ENCODE results near the gene DNPH1. TPM values are rescaled to one million over a fixed set of nuclear protein-coding genes. Genes with fewer than 3 reads are reported as not detected.

DNPH1 gene
- total and polyA plus RNA-seq, 10 of the 15 experiments (the other 5 are each of a cell fraction or from before 2014, with no cell fraction given) = 7.0 to 136 (median 67.7) TPM

DNA sequence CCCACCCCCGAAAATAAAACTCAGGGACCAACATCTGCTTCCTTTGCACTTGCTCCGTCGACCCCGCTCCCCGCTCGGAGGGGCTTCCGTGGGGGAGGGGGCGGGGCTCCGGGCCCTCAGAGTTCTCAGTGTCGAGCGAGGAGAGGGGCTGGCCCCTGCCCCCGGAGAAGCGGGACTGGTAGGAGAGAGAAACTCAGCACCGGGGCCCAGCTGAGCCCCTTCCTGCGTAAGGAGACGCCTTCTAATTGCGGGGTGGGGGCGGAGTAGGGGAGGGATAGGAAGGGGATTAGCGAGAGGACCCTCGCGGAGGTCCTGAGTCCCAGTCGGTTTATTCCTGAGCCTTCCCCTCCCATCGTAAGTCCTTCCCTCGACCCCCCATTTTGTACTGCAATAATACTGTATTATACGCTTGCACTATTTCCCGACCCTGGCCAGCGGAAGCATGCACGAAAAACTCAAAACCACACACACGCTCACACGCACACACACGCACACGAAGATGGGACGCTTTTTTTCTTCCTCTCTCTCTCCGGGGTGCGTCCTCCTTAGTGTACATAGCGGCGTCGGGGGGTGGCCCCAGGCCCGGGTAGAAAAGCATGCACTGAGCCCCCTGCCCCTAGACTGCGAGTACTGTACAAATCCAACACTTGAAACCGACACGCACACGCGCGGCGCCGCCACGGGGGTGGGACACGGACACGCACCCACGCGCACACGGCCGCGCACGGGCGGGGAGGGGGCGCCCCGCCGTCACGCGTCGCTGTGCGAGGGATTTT, 46.7 kb upstream of the DNPH1 start:
- SMC1A ChIA-PET (ENCODE audit: uncharacterized antibody, unreplicated experiment) = interaction anchor here (0.7 to 1.1 kb wide), 3 partner anchors 7 to 107 kb away, joined by 3 to 5 read pairs (median 3); no protein-coding TSS in a partner anchor
- Histone ChIP-seq H2AFZ (ENCODE audit: control insufficient read depth, low read depth, low read length) (peak overlapping the region; percentile 28), H3K36me3 (ENCODE audit: control insufficient read depth in 2 of 2, insufficient read depth in 2 of 2, low read length in 1 of 2) (no peaks in the 10 kb centered on the region), H3K27ac (ENCODE audit: control insufficient read depth, insufficient read depth) (no peak overlapping the region), H4K20me1 (ENCODE audit: control insufficient read depth, insufficient read depth) (no peaks in the 10 kb centered on the region), H3K9ac (ENCODE audit: control insufficient read depth, insufficient read depth, low read length) (peak overlapping the region; percentile 17; the same call in 1 of the 2 replicates), H3K4me3 (peak overlapping the region; percentile 72), H3K4me2 (ENCODE audit: control insufficient read depth, insufficient read depth) (peak overlapping the region; percentile 83), H3K79me2 (ENCODE audit: control insufficient read depth, insufficient read depth, low read length) (no peaks in the 10 kb centered on the region), H3K4me1 (ENCODE audit: control insufficient read depth, insufficient read depth, low read length) (peaks cover 14% of the 10 kb centered on the region), H3K9me3 (replicated peaks; ENCODE audit: control insufficient read depth, insufficient read depth, low read length) (no peaks in the 10 kb centered on the region), H3K27me3 (replicated peaks in 1 of 2; ENCODE audit: control insufficient read depth in 2 of 2, insufficient read depth in 2 of 2, low read length in 1 of 2) (no peaks in the 10 kb centered on the region; a peak in 1 of 4 replicates)
- FAIRE-seq (no peak), DNase-seq (ENCODE audit: low read depth, low spot score) (no peak), ATAC-seq (peak; percentile 48)
- RAD21 ChIA-PET (ENCODE audit: unreplicated experiment) = interaction anchor here (0.7 to 1.0 kb wide), 2 partner anchors 13 to 82 kb away, joined by 3 to 6 read pairs; no protein-coding TSS in a partner anchor
- intact Hi-C loops (cut with micrococcal nuclease; ENCODE audit: unreplicated experiment) = no loop called here
- BruUV-seq (replicated peaks) = no TSS peak
- POLR2A ChIA-PET = no interaction called here
- in situ Hi-C loops (cut with MboI) = no loop called here
- CTCF ChIA-PET = interaction anchor here (1.5 kb wide), 1 partner anchor 230 kb away, joined by 5 read pairs; no protein-coding TSS in a partner anchor
- WGBS (ENCODE audit: insufficient coverage, insufficient replicate concordance, low lambda C conversion rate, missing lambda C conversion rate) = 8% methylated on average over 47 of the region's 64 CpGs
- TF ChIP-seq CEBPZ (IDR thresholded peaks at IDR 0.05; ENCODE audit: low read depth, low read length) (no peak), ETV6 (conservative IDR thresholded peaks at IDR 0.05 in 1 of 2, IDR thresholded peaks at IDR 0.05 in 1 of 2; ENCODE audit: borderline replicate concordance in 1 of 2, low read depth in 1 of 2) (no peak), CHD2 (IDR thresholded peaks at IDR 0.05; ENCODE audit: borderline replicate concordance, low read depth, low read length) (0 out of 2 replicates have a peak, but pooled peaks have one; percentile 54), TCF3 (IDR thresholded peaks at IDR 0.05; ENCODE audit: borderline replicate concordance, insufficient read depth, low read depth, low read length) (no peak), ZNF592 (IDR thresholded peaks at IDR 0.05) (no peak), POU2F2 (IDR thresholded peaks at IDR 0.05; ENCODE audit: borderline replicate concordance, low read depth, low read length) (0 out of 3 replicates have a peak, but pooled peaks have one; percentile 36), GATAD2B (conservative IDR thresholded peaks at IDR 0.05; ENCODE audit: low read depth) (peak; percentile 95), ZNF24 (IDR thresholded peaks at IDR 0.05) (no peak), JUND (IDR thresholded peaks at IDR 0.05; ENCODE audit: low read depth, low read length) (no peak)
